GM19035 (cell line): ENCODE results near the gene ITSN1.

Experiments used
- ATAC-seq: cut with Tn5 transposase; IDR thresholded peaks from one replicate; pipeline ENCODE4 v1.9.1; 2021; ENCODE audit not compliant: unreplicated experiment

The ITSN1 gene

DNA sequence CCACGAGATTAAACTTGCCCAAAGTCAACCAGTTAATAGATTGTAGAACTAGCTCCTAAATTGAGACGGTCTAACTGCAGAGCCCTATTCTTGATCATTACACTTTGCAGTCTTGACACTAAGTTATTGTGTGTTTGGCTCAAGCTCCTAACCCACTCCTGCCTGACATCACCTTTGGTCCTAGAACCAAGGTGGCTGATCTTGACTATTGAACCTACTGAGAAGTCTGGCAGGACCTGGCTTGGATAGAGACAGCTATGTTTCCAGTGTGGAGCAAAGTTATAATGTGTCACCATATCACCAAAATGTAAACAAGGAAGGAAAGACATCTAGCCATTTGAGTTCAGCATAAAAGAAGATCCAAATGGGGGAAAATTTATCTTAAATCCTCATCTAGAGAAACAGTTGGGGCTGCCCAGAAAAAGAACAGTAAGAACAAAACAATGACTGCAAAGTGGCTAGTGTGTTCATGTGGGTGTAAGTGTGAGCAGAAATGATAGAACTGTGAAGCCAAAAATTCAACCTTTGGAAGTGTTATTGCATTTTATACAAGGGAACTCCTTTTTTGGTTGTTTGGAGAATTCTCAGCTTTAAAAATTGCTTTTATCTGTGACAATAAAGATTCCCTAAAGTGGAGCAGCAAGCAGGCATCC is 166.5 kb downstream of the ITSN1 start:
- no peak for ATAC-seq

DNA sequence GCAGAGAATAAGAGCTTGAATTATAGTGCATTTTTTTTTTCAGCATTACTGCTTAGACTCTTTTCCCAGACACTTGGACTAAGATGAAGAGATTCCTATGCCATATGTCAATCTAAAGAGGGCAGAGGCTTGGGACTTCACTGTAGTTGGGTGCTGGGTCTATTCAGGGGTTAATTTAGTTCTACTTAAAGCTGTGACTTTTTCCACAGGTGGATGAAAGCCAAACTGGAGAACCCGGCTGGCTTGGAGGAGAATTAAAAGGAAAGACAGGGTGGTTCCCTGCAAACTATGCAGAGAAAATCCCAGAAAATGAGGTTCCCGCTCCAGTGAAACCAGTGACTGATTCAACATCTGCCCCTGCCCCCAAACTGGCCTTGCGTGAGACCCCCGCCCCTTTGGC is 168.5 kb downstream of the ITSN1 start:
- ATAC-seq: no peak

DNA sequence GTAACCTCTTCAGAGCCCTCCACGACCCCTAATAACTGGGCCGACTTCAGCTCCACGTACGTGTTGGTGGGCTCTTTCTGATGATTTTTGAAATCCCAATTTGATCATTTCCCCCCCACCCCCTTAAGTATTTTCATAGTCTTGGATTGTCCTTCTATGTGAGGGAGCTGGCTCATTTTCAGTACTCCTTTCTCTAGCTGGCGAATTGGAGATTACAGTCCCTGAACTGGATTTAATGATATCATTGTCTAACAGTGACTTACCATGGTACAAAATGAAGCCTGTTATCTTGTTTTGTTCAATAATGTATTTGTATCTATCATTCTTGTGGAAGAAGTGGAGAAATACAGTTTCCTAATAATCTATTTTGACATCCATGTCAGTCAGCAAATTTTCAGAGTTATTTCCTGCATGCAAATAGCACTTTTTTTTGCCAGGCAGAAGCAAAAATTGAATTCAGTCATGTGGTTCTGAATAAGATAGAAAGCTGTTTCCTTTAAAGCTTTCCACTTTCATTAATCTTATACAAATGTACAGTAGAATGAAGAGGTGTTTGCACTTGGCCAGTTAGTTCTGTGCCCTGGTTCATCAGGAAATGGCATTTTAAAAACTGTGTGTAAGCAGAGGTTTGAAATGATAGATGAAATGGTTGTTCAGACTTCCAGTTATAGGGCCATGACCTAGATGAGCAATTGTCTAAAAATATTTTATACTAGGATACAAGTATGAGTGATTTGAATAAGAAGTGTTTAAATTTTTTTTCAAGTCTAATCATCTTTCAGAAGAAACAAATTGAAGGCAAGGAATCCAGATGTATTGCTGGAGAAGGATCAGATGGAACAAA is 169.1 kb downstream of the ITSN1 start:
- no peak for ATAC-seq

DNA sequence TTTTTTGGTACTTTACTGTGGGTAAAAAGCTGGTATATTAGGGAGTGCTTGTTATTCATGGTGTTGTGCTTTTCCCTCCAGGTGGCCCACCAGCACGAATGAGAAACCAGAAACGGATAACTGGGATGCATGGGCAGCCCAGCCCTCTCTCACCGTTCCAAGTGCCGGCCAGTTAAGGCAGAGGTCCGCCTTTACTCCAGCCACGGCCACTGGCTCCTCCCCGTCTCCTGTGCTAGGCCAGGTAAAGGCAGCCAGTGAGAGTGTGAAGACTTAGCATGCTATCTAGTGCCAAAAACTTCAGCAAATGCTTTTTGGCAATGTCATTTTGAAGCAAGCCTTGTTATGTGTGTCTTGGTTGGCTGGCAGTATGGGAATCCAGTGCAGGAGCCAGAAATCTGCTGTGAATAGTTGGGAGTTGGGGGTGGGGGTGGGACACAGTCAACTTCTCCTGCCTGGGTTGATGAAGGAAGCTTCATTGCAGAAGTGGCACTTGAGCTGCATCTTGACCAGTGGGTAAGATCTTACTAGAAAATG is 171.6 kb downstream of the ITSN1 start:
- no peak for ATAC-seq

GRCh38 chr21:33815143-33815707 is 172.9 kb downstream of the ITSN1 start:
- ATAC-seq: no peak

DNA sequence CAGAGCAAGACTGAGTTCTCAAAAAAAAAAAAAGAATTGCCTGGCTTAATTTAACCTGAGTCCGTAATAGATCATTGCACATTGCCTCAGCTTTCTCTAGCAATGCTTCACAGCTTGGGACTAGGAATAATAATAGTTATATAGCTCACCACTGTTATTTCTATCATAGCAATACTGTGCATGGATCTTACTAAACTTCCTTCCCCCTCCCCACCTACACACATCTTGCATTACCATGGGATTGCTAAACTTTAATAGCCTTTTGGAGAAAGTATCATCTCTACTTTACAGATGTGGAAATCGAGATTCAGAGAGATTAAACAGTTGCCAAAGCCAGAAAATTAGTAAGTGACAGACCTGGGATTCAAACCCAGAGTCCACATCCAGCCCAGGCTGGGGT is 173.9 kb downstream of the ITSN1 start:
- no peak for ATAC-seq

- ATAC-seq: no peak
Observed at GRCh38 chr21:33817138-33817537, 174.8 kb downstream of the ITSN1 start.

GRCh38 chr21:33817663-33818451 is 175.6 kb downstream of the ITSN1 start:
- ATAC-seq: no peak

GRCh38 chr21:33820230-33820770 is 178.0 kb downstream of the ITSN1 start:
- ATAC-seq: no peak

GRCh38 chr21:33820798-33821197 is 178.5 kb downstream of the ITSN1 start:
- ATAC-seq: no peak

- ATAC-seq: no peak
Observed at GRCh38 chr21:33821503-33822322, 179.4 kb downstream of the ITSN1 start.

DNA sequence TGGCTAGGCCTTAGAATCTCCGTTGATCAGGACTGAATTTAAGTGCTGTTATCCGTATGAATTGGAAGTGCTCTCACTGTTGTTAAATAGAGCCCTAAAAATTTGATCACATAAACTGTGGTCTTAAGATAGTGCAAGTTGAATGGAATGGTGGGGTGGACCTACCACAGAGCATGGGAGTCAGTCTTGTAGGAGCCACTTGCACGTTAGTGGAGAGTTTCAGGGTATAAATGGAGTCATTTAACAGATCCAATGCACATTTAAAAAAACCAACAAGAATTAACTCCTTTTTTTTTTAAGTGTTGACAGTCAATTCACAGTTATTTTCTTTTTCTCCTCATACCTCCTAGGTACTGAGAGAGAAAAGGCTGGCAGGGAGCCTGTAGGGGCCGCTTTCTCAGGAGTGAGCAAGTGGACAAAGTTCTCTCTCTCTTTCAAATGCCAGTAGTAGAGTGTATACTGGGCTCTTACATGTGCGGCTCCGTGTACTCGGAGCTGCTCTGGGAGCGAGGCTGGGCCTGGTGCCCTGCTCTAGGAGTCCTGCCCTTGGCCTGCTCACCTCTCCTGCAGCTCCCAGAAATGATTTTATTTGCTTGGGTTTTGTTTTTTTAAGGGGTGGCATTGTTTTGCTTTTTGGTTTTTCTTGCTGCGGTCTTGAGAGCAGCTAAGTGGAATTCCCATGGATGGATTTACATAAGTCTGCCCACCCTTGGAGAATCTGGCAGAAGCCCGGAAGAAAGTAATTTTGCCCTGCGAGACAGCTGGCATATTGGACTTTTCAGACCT is 182.0 kb downstream of the ITSN1 start:
- no peak for ATAC-seq

GRCh38 chr21:33825419-33825818 is 183.1 kb downstream of the ITSN1 start:
- no peak for ATAC-seq

DNA sequence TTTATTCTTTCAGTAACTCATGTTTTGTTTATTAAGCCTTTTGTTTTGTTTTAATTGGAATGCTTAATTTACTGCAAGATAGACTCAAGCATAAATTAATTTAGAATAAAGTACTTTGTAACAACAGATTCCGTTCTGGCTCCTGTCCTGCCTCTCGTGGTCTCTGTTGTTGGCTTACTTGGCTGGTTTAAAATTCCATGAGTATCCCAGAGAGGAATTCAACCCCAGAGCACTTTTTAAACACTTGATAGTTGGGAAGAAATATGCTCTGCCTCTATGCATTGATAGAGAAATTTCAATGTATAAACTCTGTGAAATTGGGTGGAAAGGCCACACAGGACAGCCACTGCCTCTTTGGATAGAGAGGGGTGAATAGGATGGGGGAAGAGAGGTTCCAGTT is 183.6 kb downstream of the ITSN1 start:
- no peak for ATAC-seq

GRCh38 chr21:33828083-33828482 is 185.8 kb downstream of the ITSN1 start:
- no peak for ATAC-seq

GRCh38 chr21:33828577-33828976 is 186.3 kb downstream of the ITSN1 start:
- no peak for ATAC-seq

DNA sequence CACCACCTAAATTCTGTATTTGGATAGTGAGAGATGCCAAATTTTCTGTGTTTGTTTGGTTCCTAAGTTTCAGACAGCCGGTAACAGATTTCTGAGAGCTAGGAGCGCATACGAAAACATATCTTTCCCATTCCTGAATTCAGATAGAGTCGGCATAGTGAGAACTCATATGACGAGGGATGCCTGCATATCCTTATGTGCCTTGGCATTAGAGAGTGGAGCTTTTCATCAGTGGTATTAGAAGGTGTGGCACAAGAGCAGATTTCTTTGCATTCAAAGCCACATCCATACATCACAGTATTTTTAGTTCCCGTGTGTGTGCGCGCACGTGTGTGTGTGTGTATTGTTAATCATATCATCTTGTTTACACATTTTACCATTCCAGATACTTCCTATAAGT is 187.5 kb downstream of the ITSN1 start:
- no peak for ATAC-seq

DNA sequence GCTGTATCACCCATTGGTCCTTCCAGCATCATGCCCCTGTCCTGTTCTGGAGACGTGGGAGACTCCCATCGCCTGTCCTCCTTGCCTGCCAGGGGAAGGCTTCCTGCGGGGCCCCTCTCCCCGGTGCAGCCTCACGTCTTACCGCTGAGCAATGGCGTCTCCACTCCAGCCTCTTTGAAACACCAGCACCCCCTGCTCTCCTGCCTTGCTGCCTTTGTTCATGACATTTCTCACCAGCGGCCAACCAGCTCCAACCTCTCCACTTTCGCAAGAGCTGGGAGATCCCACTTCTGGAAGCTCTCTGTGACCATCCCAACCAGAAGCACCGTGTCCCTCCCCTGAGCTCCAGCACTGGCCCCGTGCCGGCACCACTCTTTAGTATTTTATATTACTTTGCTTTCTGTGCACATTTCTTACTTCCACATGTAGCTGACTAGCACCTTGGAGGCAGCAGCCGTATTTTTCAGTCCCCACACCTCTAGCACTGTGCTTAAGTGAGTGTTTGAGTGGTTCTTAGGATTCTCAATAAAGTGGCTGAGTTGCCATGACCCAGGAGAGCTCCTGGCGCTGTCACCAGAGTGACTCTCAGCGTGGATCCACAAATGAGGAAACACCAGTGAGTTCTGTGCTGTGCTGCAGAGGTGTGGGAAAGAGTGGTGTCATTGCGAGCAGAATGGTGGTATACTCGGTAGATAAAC is 189.8 kb downstream of the ITSN1 start:
- ATAC-seq: no peak
